ENCODE data around the gene LYZL4.

GRCh38 chr3:42428830-42429229 is 18.4 kb upstream of the LYZL4 start:
- TF ChIP-seq GATA3 (IDR thresholded peaks at IDR 0.05; ENCODE audit: low read depth, low read length): no peak
- no peak for TF ChIP-seq GATA2 (IDR thresholded peaks at IDR 0.05; ENCODE audit: low read depth, low read length)
